Mononuclear cell (primary cell): ENCODE measurements around the gene CAPN9. TPM values are rescaled to one million over a fixed set of nuclear protein-coding genes. Genes with fewer than 3 reads are reported as not detected.
"Not testable (repeated sequence)": the region's sequence is repeated elsewhere in the genome, so short reads cannot be mapped to it uniquely, and the experiment has no call there.

Source experiments
- H3K27me3 ChIP-seq: 2 replicates; pipeline ENCODE4 v1.6.0; 2011; ENCODE audit warnings: low read length, control low read depth; ENCODE audit not compliant: insufficient read depth
- H3K4me1 ChIP-seq: 2 replicates; pipeline ENCODE4 v1.5.1; 2011; ENCODE audit warnings: mild to moderate bottlenecking, low read length, control low read depth; ENCODE audit not compliant: insufficient read depth
- H3K4me3 ChIP-seq: 2 replicates; pipeline ENCODE4 v1.5.1; 2011; ENCODE audit warnings: mild to moderate bottlenecking, low read length, moderate library complexity
- H3K9me3 ChIP-seq: 2 replicates; pipeline ENCODE4 v1.5.1; 2011; ENCODE audit warnings: low read depth, mild to moderate bottlenecking, control low read depth, low read length
- total RNA-seq: library from RNA; depleted of rRNA; stranded (reverse); fragments of >200 nt; gene quantifications from one replicate; pipeline ENCODE4 v1.2.3, GENCODE V29; 2012

Gene CAPN9
- total RNA-seq, 1 donor, result not detected

DNA sequence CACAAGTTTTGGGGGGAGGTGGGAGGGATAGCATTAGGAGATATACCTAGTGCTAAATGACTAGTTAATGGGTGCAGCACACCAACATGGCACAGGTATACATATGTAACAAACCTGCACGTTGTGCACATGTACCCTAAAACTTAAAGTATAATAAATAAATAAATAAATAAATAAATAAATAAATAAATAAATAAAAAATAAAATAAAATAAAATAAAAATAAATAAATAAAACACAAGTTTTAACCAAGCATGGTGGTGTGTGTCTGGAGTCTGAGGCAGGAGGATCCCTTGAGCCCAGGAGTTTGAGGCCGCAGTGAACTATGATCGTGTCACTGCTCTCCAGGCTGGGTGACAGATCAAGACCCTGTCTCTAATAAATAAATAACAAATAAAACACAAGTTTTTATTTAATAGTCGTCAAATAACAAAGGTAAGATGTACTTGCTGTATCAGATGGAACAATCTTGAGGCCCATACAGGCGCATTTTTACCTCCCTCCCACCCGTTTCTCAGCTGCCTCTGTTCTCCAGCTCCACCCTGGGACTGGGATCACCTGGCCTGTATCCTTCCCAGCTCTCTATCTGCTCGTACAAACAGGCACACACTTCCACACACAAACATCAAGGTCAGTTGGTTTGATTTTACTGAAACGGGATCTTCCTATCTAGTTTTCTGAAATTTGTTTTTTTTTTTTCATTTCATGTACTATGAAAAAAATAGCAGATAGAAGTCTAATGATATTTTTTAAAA, 20.8 kb downstream of the CAPN9 start:
- H3K27me3 ChIP-seq, H3K4me3 ChIP-seq, H3K4me1 ChIP-seq, H3K9me3 ChIP-seq: not testable (repeated sequence)

DNA sequence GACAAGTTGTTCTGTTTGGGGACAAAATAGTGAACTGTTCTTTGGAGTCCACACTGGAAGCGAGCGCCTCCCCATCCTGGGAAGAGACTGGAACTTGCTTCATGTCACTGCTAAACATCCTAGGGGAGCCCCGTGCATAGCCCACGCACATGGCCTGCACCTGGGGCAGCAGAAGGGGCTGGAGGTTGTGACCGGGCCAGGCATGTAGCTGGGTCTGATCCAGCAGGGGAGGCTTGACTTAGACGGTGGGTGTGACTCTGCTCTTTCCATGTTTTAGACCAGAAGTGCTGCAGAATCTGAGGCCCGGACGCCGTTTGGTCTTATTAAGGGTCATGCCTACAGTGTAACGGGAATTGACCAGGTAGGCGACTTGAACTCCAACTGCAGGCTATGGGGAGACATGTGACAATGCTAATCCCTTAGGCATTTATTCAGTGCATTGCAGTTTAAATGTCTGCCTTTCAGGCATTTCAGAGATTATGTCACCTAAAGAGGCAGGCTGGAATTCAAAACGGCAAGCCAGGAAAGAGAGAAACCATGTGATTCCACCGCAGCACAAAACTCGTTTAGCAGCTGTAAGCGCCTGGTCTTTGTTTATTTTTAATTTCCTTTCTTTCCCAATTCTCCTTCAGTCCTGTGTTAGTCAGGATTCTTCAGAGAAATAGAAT, 21.8 kb downstream of the CAPN9 start:
- H3K4me3 ChIP-seq, result no peak overlapping the region
- H3K9me3 ChIP-seq, result no peaks in the 10 kb centered on the region

DNA sequence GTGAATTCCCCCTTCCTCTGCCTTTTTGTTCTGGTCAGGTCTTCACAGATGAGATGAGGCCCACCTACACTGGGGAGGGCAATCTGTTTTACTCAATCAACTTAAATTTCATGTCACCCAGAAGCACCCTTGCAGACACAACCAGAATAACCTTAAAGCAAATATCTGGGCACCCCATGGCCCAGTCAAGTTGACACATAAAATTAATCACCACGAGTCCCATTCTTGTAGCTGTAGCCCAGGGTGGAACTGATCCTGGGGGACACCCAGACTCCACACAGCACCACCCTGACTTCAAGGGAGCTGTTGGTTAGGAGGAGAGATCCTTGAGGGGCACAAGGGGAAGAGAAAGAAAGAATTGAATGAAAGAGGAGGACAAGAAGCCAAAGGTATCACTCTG, 23.1 kb downstream of the CAPN9 start:
- no peak overlapping the region for H3K4me3 ChIP-seq

More for the DNA sequence above, 21.8 kb downstream of the CAPN9 start:
- no peaks in the 10 kb centered on the region for H3K4me1 ChIP-seq
- H3K27me3 ChIP-seq, result no peaks in the 10 kb centered on the region

DNA sequence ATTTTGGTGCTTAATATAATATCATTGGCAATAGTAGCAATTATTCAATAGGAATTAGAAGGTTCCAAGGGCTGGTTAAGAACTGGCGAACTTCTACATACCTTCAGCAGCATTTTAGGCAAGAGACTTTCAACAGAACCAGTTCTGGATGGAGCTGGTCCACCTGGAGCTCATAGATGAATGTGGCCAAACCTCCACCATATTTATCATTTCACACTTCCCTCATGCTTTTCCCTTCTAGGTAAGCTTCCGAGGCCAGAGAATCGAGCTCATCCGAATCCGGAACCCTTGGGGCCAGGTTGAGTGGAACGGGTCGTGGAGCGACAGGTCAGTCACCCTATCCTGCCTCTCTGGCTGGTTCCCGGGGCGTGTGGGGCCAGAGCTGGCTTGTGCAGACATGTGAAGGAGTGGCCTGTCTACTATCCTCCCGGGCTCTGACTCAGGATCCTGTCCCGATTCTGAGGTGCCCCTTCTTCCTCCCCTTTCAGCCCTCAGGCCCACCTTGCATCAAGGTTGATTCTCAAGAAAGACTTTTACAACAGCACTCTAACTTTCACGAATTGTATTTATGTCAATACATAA, 24.7 kb downstream of the CAPN9 start:
- Histone ChIP-seq H3K4me3 (no peak overlapping the region), H3K27me3 (no peaks in the 10 kb centered on the region), H3K9me3 (no peaks in the 10 kb centered on the region), H3K4me1 (no peaks in the 10 kb centered on the region)

More for the DNA sequence above, 23.1 kb downstream of the CAPN9 start:
- Histone ChIP-seq H3K27me3 (no peaks in the 10 kb centered on the region), H3K4me1 (no peaks in the 10 kb centered on the region), H3K9me3 (no peaks in the 10 kb centered on the region)

DNA sequence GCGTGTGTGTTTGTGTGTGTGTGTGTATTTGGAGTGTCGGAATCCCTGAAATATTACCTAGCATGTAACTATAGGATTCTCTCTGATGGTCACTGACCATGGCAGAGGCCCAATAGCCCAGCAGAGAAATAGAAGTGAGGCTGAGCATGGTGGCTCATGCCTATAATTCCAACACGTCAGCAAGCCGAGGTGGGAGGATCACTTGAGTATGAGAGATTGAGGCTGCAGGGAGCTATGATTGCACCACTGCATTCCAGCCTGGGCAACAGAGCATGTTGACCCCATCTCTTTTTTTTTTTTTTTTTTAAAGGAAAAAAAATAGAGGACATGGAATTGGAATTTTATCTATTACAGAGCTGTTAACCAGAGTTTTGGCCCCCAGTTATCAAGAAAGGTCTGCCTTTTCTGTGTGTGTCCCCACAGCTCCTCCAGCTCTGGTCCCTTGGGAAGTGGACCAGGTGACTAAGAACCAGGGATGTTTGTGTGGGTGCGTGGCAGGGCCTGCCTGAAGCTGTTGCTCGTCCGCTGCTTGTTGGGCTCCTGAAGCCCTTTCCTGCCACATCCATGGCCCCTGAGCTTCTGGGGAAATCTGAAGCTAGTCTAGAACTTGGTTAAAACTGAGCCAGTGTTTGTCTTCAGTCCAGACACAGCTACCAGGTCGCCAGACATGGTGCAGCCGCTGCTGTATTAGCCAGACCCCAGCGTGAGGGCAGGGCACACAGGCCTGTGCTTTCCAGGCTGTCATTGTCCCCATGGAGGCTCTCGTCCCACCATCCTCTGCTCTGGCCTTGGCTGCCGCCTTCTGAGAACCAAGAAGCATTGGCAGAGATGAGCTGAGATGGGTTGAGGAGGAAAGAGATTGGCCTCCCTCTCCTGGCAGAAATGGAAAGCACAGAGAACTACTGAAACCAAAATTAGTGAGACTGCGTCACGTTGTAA, 25.5 kb downstream of the CAPN9 start:
- Histone ChIP-seq H3K4me3 (no peak overlapping the region), H3K9me3 (no peaks in the 10 kb centered on the region), H3K4me1 (no peaks in the 10 kb centered on the region), H3K27me3 (no peaks in the 10 kb centered on the region)

DNA sequence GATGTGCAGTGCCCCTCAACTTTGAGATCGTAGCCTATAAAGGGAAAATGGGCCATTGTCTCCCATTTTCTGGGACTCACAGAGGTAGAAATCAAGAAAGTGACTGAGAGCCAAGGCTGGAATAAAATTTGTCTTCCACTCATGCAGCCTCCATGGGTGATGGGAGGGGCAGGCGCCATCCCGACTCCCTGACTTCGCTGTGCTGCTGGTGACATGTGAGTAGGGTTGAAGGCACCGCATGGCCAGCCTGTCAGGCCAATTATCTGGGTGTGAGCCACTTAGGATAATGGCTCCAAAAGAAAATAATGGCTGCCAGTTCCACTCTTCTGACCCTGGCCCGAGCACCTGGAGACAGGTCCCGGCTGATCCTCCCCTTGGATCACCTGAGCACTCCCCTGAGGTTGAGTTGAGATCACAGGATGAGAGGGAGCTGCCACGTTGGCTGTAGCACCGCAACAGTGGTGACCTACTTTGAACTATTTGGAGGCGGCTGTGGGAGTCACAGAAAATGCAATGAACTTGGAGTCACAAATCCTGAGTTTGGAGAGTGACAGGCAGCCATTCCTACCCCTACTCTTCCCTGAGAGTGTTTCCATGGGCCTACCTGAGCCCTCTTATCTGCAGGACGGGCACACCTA, 26.3 kb downstream of the CAPN9 start:
- H3K27me3 ChIP-seq, result no peaks in the 10 kb centered on the region
- no peaks in the 10 kb centered on the region for H3K4me1 ChIP-seq
- H3K4me3 ChIP-seq, result no peak overlapping the region
- H3K9me3 ChIP-seq, result no peaks in the 10 kb centered on the region

DNA sequence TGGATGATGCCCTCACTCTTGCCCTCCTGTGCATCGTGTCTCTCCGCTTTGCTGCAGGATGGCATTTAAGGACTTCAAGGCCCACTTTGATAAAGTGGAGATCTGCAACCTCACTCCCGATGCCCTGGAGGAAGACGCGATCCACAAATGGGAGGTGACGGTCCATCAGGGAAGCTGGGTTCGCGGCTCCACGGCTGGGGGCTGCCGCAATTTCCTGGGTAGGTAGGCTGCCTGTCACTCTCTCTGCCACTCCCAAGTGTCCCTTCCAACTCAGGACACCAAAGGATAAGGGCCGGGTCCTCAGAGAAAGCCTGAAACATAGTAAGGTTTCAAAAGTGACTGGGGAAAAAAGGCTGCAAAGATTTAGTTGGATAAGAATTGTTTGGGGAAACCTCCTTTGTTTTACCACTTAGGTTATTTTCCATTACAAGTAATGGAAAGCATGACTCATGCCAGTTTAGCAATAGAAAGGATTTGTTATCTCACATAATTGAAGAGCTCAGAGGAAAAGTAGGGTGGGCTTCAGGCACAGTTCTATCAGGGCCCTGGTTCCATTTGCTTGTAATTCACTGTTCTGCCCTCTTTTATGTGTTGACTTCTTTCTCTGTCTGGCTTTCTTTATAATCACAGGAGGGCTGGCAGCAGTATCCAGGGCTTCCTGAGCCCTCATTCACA, 31.9 kb downstream of the CAPN9 start:
- Histone ChIP-seq H3K27me3 (peaks cover 6% of the 10 kb centered on the region), H3K9me3 (no peaks in the 10 kb centered on the region), H3K4me3 (no peak overlapping the region), H3K4me1 (no peaks in the 10 kb centered on the region)

DNA sequence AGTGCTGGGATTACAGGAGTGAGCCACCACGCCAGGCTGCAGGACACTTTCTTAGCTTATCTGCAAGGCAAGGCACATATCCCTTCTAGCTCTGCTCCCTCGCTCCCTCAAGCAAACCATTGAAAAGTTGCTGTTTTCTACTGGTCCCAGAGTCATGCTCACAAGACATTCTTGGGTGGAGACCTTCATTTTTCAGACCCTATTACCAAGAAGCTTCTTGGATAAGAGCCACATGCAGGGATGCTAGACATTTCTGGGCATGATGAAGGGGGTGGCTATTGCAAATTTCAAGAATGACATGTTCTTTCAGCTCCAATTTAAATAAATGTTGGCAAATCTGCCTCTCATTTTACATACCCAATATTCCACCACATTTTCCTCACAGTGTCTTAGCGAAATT, 33.9 kb downstream of the CAPN9 start:
- Histone ChIP-seq H3K4me1 (no peaks in the 10 kb centered on the region), H3K27me3 (peaks cover 6% of the 10 kb centered on the region), H3K9me3 (no peaks in the 10 kb centered on the region), H3K4me3 (no peak overlapping the region)

DNA sequence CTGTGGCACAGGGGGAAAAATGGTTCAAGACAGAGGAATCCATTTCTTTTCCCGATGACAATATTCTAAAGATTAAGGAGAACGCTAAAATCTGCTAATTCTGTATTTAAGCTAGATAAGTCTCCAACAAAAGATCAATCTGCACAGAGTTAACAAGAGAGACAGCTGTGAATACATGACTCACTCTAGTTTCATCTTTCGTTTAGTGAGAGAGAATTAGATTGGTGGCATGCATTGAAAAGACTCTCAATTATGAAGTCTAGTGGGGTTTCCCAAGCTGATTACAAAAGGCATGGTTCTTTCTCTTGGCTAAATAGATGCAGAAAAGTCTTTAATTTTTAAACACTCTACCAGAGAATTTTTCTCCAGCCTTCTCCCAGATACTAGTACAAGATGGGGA, 34.4 kb downstream of the CAPN9 start:
- Histone ChIP-seq H3K9me3 (no peaks in the 10 kb centered on the region), H3K27me3 (peaks cover 6% of the 10 kb centered on the region), H3K4me1 (no peaks in the 10 kb centered on the region), H3K4me3 (no peak overlapping the region)

DNA sequence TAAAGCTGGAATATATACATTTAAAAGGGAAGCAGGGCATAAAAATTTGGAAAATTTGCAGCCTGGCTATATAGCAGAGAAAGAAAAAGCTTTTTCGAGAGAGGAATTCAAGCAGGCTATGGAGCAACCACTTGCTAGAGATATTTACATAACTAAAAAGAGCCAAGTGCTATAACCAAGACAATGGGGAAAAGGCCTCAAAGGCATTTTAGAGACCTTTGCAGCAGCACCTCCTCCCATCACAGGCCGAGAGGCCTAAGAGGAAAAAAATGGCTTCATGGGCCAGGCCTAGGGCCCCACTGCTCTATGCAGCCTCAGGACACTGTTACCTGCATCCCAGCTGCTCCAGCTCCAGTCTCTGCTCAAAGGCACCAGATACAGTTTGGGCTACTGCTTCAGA, 37.0 kb downstream of the CAPN9 start:
- Histone ChIP-seq H3K9me3 (no peaks in the 10 kb centered on the region), H3K4me3 (no peak overlapping the region), H3K27me3 (peaks cover 6% of the 10 kb centered on the region), H3K4me1 (no peaks in the 10 kb centered on the region)

DNA sequence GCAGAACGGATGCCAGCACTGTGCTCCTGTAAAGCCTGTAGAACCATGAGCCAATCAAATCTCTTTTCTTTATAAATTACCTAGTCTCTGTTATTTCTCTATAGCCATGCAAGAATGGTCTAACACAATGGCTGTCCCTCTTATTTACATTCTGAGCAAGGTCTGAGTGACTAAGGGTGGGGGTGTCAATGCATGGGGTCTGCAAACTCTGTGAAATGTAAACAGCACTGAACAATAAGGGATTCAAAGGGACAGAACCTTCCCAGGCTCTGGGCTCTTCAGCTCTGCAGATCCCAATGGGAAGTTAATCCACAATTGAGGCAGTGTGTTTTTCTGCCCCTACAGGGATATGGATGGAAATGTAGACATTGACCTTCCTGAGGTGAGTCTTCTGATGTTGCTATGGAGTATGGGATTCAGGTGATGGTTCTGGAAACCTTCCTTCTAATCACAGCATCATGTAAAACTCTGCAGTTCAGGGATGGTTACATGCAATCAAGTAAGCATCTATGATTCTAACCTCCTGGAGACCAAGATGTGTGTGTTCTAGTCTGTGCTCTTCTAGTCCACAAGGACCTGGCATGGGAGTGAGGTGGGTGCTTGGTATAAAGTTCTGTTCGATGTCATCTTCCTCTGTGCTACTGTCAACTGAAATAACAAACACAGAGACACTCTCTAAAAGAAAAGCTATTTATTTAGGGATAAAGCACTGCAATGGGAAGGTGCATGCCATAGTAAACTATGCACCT, 38.6 kb downstream of the CAPN9 start:
- no peaks in the 10 kb centered on the region for H3K9me3 ChIP-seq
- no peaks in the 10 kb centered on the region for H3K4me1 ChIP-seq
- peaks cover 6% of the 10 kb centered on the region for H3K27me3 ChIP-seq
- no peak overlapping the region for H3K4me3 ChIP-seq

DNA sequence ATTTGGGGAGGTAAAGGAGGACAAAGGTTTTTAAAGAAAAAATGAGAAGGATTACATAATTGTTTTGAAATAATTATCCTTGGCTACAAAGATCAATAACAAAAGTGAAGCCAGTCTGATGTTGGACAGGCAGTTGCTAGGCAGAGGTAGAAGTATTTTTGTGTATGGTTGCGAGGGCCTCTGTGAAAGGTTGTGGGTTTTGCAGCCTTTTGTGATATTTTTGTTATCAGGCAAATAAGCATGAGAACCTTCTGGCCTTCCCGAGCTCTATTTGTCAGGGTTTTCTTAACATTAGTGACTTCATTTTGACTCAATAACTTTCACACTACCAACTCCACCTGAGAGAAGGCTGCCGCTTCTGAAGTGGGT, 39.2 kb downstream of the CAPN9 start:
- H3K4me1 ChIP-seq, result no peaks in the 10 kb centered on the region
- no peaks in the 10 kb centered on the region for H3K9me3 ChIP-seq
- H3K27me3 ChIP-seq, result peaks cover 3% of the 10 kb centered on the region
- no peak overlapping the region for H3K4me3 ChIP-seq

DNA sequence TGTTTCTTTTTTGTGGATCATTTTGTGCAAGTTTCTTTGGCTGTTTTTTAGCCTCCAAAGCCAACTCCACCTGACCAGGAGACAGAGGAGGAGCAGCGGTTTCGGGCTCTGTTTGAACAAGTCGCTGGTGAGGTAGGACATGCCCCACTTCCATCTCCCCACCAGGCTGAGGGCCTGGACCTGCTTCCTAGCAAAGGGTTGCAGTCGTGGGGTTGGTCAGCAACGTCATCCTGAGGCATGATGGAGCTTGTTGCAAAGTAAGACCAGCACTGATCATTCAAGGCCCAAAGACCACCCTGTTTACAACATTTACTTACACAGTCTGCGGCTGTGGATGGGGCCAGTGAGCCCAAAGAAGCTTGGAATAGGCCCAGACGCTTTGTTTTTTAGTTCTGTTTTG, 40.3 kb downstream of the CAPN9 start:
- Histone ChIP-seq H3K4me1 (no peaks in the 10 kb centered on the region), H3K4me3 (no peak overlapping the region), H3K9me3 (no peaks in the 10 kb centered on the region), H3K27me3 (no peaks in the 10 kb centered on the region)
